Measurements from ENCODE around the gene PRPSAP2.

The PRPSAP2 gene

GRCh38 chr17:18888766-18889290 is 30.9 kb downstream of the PRPSAP2 start:
- Histone ChIP-seq H3K27me3 (ENCODE audit: control insufficient read depth in 2 of 2, insufficient read depth in 2 of 2, low read length in 2 of 2) (no peaks in the 10 kb centered on the region), H3K4me3 (ENCODE audit: low read length in 2 of 2) (no peak overlapping the region), H3K27ac (ENCODE audit: low read depth in 2 of 2, low read length in 2 of 2) (no peak overlapping the region), H3K4me1 (ENCODE audit: control insufficient read depth in 2 of 2, insufficient read depth in 2 of 2, low read length in 2 of 2) (no peaks in the 10 kb centered on the region), H3K9me3 (ENCODE audit: control insufficient read depth in 2 of 2, low read length in 2 of 2) (no peaks in the 10 kb centered on the region), H3K9ac (ENCODE audit: low read depth in 1 of 2, low read length in 2 of 2) (no peak overlapping the region), H3K36me3 (ENCODE audit: control insufficient read depth in 2 of 2, insufficient read depth in 2 of 2, low read length in 2 of 2) (peaks cover 24 to 35% of the 10 kb centered on the region in 2 donors)

GRCh38 chr17:18889658-18890057 is 31.7 kb downstream of the PRPSAP2 start:
- Histone ChIP-seq H3K27me3 (ENCODE audit: control insufficient read depth in 2 of 2, insufficient read depth in 2 of 2, low read length in 2 of 2) (no peaks in the 10 kb centered on the region), H3K4me1 (ENCODE audit: control insufficient read depth in 2 of 2, insufficient read depth in 2 of 2, low read length in 2 of 2) (no peaks in the 10 kb centered on the region), H3K4me3 (ENCODE audit: low read length in 2 of 2) (no peak overlapping the region), H3K27ac (ENCODE audit: low read depth in 2 of 2, low read length in 2 of 2) (no peak overlapping the region), H3K9ac (ENCODE audit: low read depth in 1 of 2, low read length in 2 of 2) (no peak overlapping the region), H3K36me3 (ENCODE audit: control insufficient read depth in 2 of 2, insufficient read depth in 2 of 2, low read length in 2 of 2) (peaks cover 20 to 33% of the 10 kb centered on the region in 2 donors), H3K9me3 (ENCODE audit: control insufficient read depth in 2 of 2, low read length in 2 of 2) (no peaks in the 10 kb centered on the region)

GRCh38 chr17:18891541-18891940 is 33.6 kb downstream of the PRPSAP2 start:
- H3K36me3 ChIP-seq (ENCODE audit: control insufficient read depth in 2 of 2, insufficient read depth in 2 of 2, low read length in 2 of 2), result peaks cover 14 to 33% of the 10 kb centered on the region in 2 donors
- no peak overlapping the region for H3K27ac ChIP-seq (ENCODE audit: low read depth in 2 of 2, low read length in 2 of 2)

GRCh38 chr17:18896146-18896545 is 38.2 kb downstream of the PRPSAP2 start:
- no peak overlapping the region for H3K9ac ChIP-seq (ENCODE audit: low read depth in 1 of 2, low read length in 2 of 2)
- peaks cover 15 to 21% of the 10 kb centered on the region in 2 donors for H3K36me3 ChIP-seq (ENCODE audit: control insufficient read depth in 2 of 2, insufficient read depth in 2 of 2, low read length in 2 of 2)
- no peak overlapping the region for H3K27ac ChIP-seq (ENCODE audit: low read depth in 2 of 2, low read length in 2 of 2)
- H3K9me3 ChIP-seq (ENCODE audit: control insufficient read depth in 2 of 2, low read length in 2 of 2), result no peaks in the 10 kb centered on the region
- H3K27me3 ChIP-seq (ENCODE audit: control insufficient read depth in 2 of 2, insufficient read depth in 2 of 2, low read length in 2 of 2), result no peaks in the 10 kb centered on the region
- H3K4me1 ChIP-seq (ENCODE audit: control insufficient read depth in 2 of 2, insufficient read depth in 2 of 2, low read length in 2 of 2), result no peaks in the 10 kb centered on the region
- no peak overlapping the region for H3K4me3 ChIP-seq (ENCODE audit: low read length in 2 of 2)

More at GRCh38 chr17:18891541-18891940, 33.6 kb downstream of the PRPSAP2 start:
- no peak overlapping the region for H3K9ac ChIP-seq (ENCODE audit: low read depth in 1 of 2, low read length in 2 of 2)
- H3K4me3 ChIP-seq (ENCODE audit: low read length in 2 of 2), result no peak overlapping the region
- no peaks in the 10 kb centered on the region for H3K27me3 ChIP-seq (ENCODE audit: control insufficient read depth in 2 of 2, insufficient read depth in 2 of 2, low read length in 2 of 2)
- H3K4me1 ChIP-seq (ENCODE audit: control insufficient read depth in 2 of 2, insufficient read depth in 2 of 2, low read length in 2 of 2), result no peaks in the 10 kb centered on the region
- no peaks in the 10 kb centered on the region for H3K9me3 ChIP-seq (ENCODE audit: control insufficient read depth in 2 of 2, low read length in 2 of 2)

GRCh38 chr17:18896947-18897346 is 39.0 kb downstream of the PRPSAP2 start:
- H3K4me1 ChIP-seq (ENCODE audit: control insufficient read depth in 2 of 2, insufficient read depth in 2 of 2, low read length in 2 of 2), result no peaks in the 10 kb centered on the region
- no peak overlapping the region for H3K9ac ChIP-seq (ENCODE audit: low read depth in 1 of 2, low read length in 2 of 2)
- no peaks in the 10 kb centered on the region for H3K9me3 ChIP-seq (ENCODE audit: control insufficient read depth in 2 of 2, low read length in 2 of 2)
- no peak overlapping the region for H3K27ac ChIP-seq (ENCODE audit: low read depth in 2 of 2, low read length in 2 of 2)
- H3K4me3 ChIP-seq (ENCODE audit: low read length in 2 of 2), result no peak overlapping the region
- H3K27me3 ChIP-seq (ENCODE audit: control insufficient read depth in 2 of 2, insufficient read depth in 2 of 2, low read length in 2 of 2), result no peaks in the 10 kb centered on the region
- H3K36me3 ChIP-seq (ENCODE audit: control insufficient read depth in 2 of 2, insufficient read depth in 2 of 2, low read length in 2 of 2), result peaks cover 13 to 18% of the 10 kb centered on the region in 2 donors

GRCh38 chr17:18904482-18904881 is 46.6 kb downstream of the PRPSAP2 start:
- peaks cover 8 to 10% of the 10 kb centered on the region in 2 donors for H3K36me3 ChIP-seq (ENCODE audit: control insufficient read depth in 2 of 2, insufficient read depth in 2 of 2, low read length in 2 of 2)

GRCh38 chr17:18905226-18905625 is 47.3 kb downstream of the PRPSAP2 start:
- H3K27me3 ChIP-seq (ENCODE audit: control insufficient read depth in 2 of 2, insufficient read depth in 2 of 2, low read length in 2 of 2), result no peaks in the 10 kb centered on the region
- no peaks in the 10 kb centered on the region for H3K4me1 ChIP-seq (ENCODE audit: control insufficient read depth in 2 of 2, insufficient read depth in 2 of 2, low read length in 2 of 2)
- H3K9ac ChIP-seq (ENCODE audit: low read depth in 1 of 2, low read length in 2 of 2), result no peak overlapping the region
- H3K4me3 ChIP-seq (ENCODE audit: low read length in 2 of 2), result no peak overlapping the region
- H3K9me3 ChIP-seq (ENCODE audit: control insufficient read depth in 2 of 2, low read length in 2 of 2), result no peaks in the 10 kb centered on the region
- no peak overlapping the region for H3K27ac ChIP-seq (ENCODE audit: low read depth in 2 of 2, low read length in 2 of 2)
- peaks cover 8 to 10% of the 10 kb centered on the region in 2 donors for H3K36me3 ChIP-seq (ENCODE audit: control insufficient read depth in 2 of 2, insufficient read depth in 2 of 2, low read length in 2 of 2)

More at GRCh38 chr17:18904482-18904881, 46.6 kb downstream of the PRPSAP2 start:
- H3K9ac ChIP-seq (ENCODE audit: low read depth in 1 of 2, low read length in 2 of 2), result no peak overlapping the region
- no peaks in the 10 kb centered on the region for H3K9me3 ChIP-seq (ENCODE audit: control insufficient read depth in 2 of 2, low read length in 2 of 2)
- no peaks in the 10 kb centered on the region for H3K27me3 ChIP-seq (ENCODE audit: control insufficient read depth in 2 of 2, insufficient read depth in 2 of 2, low read length in 2 of 2)
- H3K4me3 ChIP-seq (ENCODE audit: low read length in 2 of 2), result no peak overlapping the region
- no peaks in the 10 kb centered on the region for H3K4me1 ChIP-seq (ENCODE audit: control insufficient read depth in 2 of 2, insufficient read depth in 2 of 2, low read length in 2 of 2)
- no peak overlapping the region for H3K27ac ChIP-seq (ENCODE audit: low read depth in 2 of 2, low read length in 2 of 2)

GRCh38 chr17:18910326-18910725 is 52.4 kb downstream of the PRPSAP2 start:
- H3K9me3 ChIP-seq (ENCODE audit: control insufficient read depth in 2 of 2, low read length in 2 of 2), result no peaks in the 10 kb centered on the region
- H3K4me1 ChIP-seq (ENCODE audit: control insufficient read depth in 2 of 2, insufficient read depth in 2 of 2, low read length in 2 of 2), result no peaks in the 10 kb centered on the region
- no peak overlapping the region for H3K9ac ChIP-seq (ENCODE audit: low read depth in 1 of 2, low read length in 2 of 2)
- H3K27ac ChIP-seq (ENCODE audit: low read depth in 2 of 2, low read length in 2 of 2), result no peak overlapping the region
- peaks cover 20 to 24% of the 10 kb centered on the region in 2 donors for H3K36me3 ChIP-seq (ENCODE audit: control insufficient read depth in 2 of 2, insufficient read depth in 2 of 2, low read length in 2 of 2)
- no peak overlapping the region for H3K4me3 ChIP-seq (ENCODE audit: low read length in 2 of 2)
- H3K27me3 ChIP-seq (ENCODE audit: control insufficient read depth in 2 of 2, insufficient read depth in 2 of 2, low read length in 2 of 2), result no peaks in the 10 kb centered on the region

GRCh38 chr17:18910881-18911280 is 53.0 kb downstream of the PRPSAP2 start:
- no peak overlapping the region for H3K9ac ChIP-seq (ENCODE audit: low read depth in 1 of 2, low read length in 2 of 2)
- H3K9me3 ChIP-seq (ENCODE audit: control insufficient read depth in 2 of 2, low read length in 2 of 2), result no peaks in the 10 kb centered on the region
- H3K4me1 ChIP-seq (ENCODE audit: control insufficient read depth in 2 of 2, insufficient read depth in 2 of 2, low read length in 2 of 2), result no peaks in the 10 kb centered on the region
- H3K4me3 ChIP-seq (ENCODE audit: low read length in 2 of 2), result no peak overlapping the region
- no peaks in the 10 kb centered on the region for H3K27me3 ChIP-seq (ENCODE audit: control insufficient read depth in 2 of 2, insufficient read depth in 2 of 2, low read length in 2 of 2)
- no peak overlapping the region for H3K27ac ChIP-seq (ENCODE audit: low read depth in 2 of 2, low read length in 2 of 2)
- peaks cover 20 to 26% of the 10 kb centered on the region in 2 donors for H3K36me3 ChIP-seq (ENCODE audit: control insufficient read depth in 2 of 2, insufficient read depth in 2 of 2, low read length in 2 of 2)

GRCh38 chr17:18916816-18917500 is 59.0 kb downstream of the PRPSAP2 start:
- Histone ChIP-seq H3K27ac (ENCODE audit: low read depth in 2 of 2, low read length in 2 of 2) (no peak overlapping the region), H3K9ac (ENCODE audit: low read depth in 1 of 2, low read length in 2 of 2) (no peak overlapping the region), H3K27me3 (ENCODE audit: control insufficient read depth in 2 of 2, insufficient read depth in 2 of 2, low read length in 2 of 2) (no peaks in the 10 kb centered on the region), H3K36me3 (ENCODE audit: control insufficient read depth in 2 of 2, insufficient read depth in 2 of 2, low read length in 2 of 2) (peaks cover 15 to 18% of the 10 kb centered on the region in 2 donors), H3K9me3 (ENCODE audit: control insufficient read depth in 2 of 2, low read length in 2 of 2) (no peaks in the 10 kb centered on the region), H3K4me3 (ENCODE audit: low read length in 2 of 2) (no peak overlapping the region), H3K4me1 (ENCODE audit: control insufficient read depth in 2 of 2, insufficient read depth in 2 of 2, low read length in 2 of 2) (peaks cover 15 to 17% of the 10 kb centered on the region in 2 donors)

Measured in mucosa of rectum (tissue), 2 donors.